B cell (primary cell): ENCODE data around the gene UFL1. TPM values are rescaled to one million over a fixed set of nuclear protein-coding genes. Genes with fewer than 3 reads are reported as not detected.

ENCODE experiments used
- ATAC-seq: fragments of 200-7000 bp; cut with Tn5 transposase; one replicate; pipeline ENCODE4 v1.10.0; 2021; ENCODE audit warnings: low read depth, mild to moderate bottlenecking, moderate number of reproducible peaks, moderate library complexity
- CTCF ChIA-PET: fragments of 350-600 bp; sonication (Branson Sonifier 250); formaldehyde crosslinking; loops from one replicate; lab custom pipeline; 2021; ENCODE audit warnings: antibody characterized with exemption, inconsistent platforms; lab: Charles Lee
- POLR2A ChIA-PET: fragments of 350-600 bp; sonication (Branson Sonifier 250); formaldehyde crosslinking; loops from one replicate; lab custom pipeline; 2021; ENCODE audit warnings: antibody characterized with exemption; lab: Charles Lee
- DNase-seq: peaks from one replicate; pipeline ENCODE4 v3.0.0; 2013
- H2AFZ ChIP-seq: 2 replicates; pipeline ENCODE4 v1.6.1; 2012; ENCODE audit warnings: mild to moderate bottlenecking, low read depth, low read length; ENCODE audit not compliant: insufficient read depth, poor library complexity, severe bottlenecking
- H3K27ac ChIP-seq, 2 donors: 1 replicate in 1 of 2; 2 replicates in 1 of 2; pipeline ENCODE4 v1.5.1; 2012 to 2013; ENCODE audit warnings: low read length in 2 of 2, mild to moderate bottlenecking in 2 of 2, moderate library complexity in 1 of 2
- H3K27me3 ChIP-seq, 4 experiments: fragments of 200-600 bp in 1 of 4; sonication (generic) in 1 of 4; replicated peaks in 1 of 4; 1 replicate in 2 of 4; 2 replicates in 2 of 4; pipeline versions ENCODE4 v1.6.1 to v1.7.0; 2013 to 2016; ENCODE audit warnings: low read length in 3 of 4, mild to moderate bottlenecking in 2 of 4, mixed read lengths in 1 of 4, moderate library complexity in 1 of 4; ENCODE audit not compliant: insufficient read depth in 4 of 4, control insufficient read depth in 3 of 4; ENCODE audit errors: control extremely low read depth in 1 of 4
- H3K36me3 ChIP-seq, 2 experiments: replicated peaks in 1 of 2; 1 replicate in 1 of 2; 2 replicates in 1 of 2; pipeline versions ENCODE4 v1.6.1 to v1.7.1; 2013; ENCODE audit warnings: low read length in 1 of 2; ENCODE audit not compliant: insufficient read depth in 2 of 2, control insufficient read depth in 1 of 2; ENCODE audit errors: control extremely low read depth in 1 of 2, extremely low read depth in 1 of 2
- H3K4me1 ChIP-seq, 2 donors: fragments of 200-600 bp in 1 of 2; sonication (generic) in 1 of 2; 1 replicate in 1 of 2; 2 replicates in 1 of 2; pipeline versions ENCODE4 v1.5.1 to v1.6.1; 2013 to 2017; ENCODE audit warnings: low read length in 2 of 2; ENCODE audit not compliant: control insufficient read depth in 2 of 2, insufficient read depth in 2 of 2
- H3K4me2 ChIP-seq: replicated peaks from 2 replicates; pipeline ENCODE3; 2012; ENCODE audit warnings: mild to moderate bottlenecking, low read depth, low read length; ENCODE audit not compliant: poor library complexity, severe bottlenecking
- H3K4me3 ChIP-seq, 5 experiments: fragments of 200-600 bp in 1 of 5; sonication (generic) in 1 of 5; 1 replicate in 3 of 5; 2 replicates in 2 of 5; pipeline versions ENCODE4 v1.5.1 to v1.7.0; 2011 to 2016; ENCODE audit warnings: low read length in 4 of 5, mild to moderate bottlenecking in 4 of 5, low read depth in 2 of 5, control low read depth in 1 of 5, moderate library complexity in 1 of 5; ENCODE audit not compliant: insufficient read depth in 1 of 5; ENCODE audit errors: control extremely low read depth in 1 of 5, extremely low read depth in 1 of 5
- H3K79me2 ChIP-seq: fragments of 200-600 bp; sonication (generic); one replicate; pipeline ENCODE4 v1.6.0; 2016; ENCODE audit warnings: low read length; ENCODE audit not compliant: control insufficient read depth, insufficient read depth
- H3K9ac ChIP-seq: fragments of 200-600 bp; sonication (generic); 2 replicates; pipeline ENCODE4 v1.6.1; 2017; ENCODE audit warnings: mild to moderate bottlenecking, low read length, moderate library complexity
- H3K9me3 ChIP-seq, 3 donors: one replicate each; pipeline versions ENCODE4 v1.6.1 to v1.7.1; 2013; ENCODE audit warnings: low read length in 2 of 3; ENCODE audit not compliant: control insufficient read depth in 2 of 3, insufficient read depth in 1 of 3; ENCODE audit errors: control extremely low read depth in 1 of 3
- H4K20me1 ChIP-seq: 2 replicates; pipeline ENCODE4 v1.6.0; 2012; ENCODE audit warnings: mild to moderate bottlenecking, low read length; ENCODE audit not compliant: insufficient read depth, control insufficient read depth, poor library complexity, severe bottlenecking
- H3K27ac Mint-ChIP-seq: one replicate; pipeline ENCODE4 v1.8.0; 2021; ENCODE audit warnings: mixed read lengths
- H3K27me3 Mint-ChIP-seq: one replicate; pipeline ENCODE4 v1.8.0; 2021; ENCODE audit warnings: mixed read lengths
- H3K4me1 Mint-ChIP-seq: one replicate; pipeline ENCODE4 v1.8.0; 2021; ENCODE audit warnings: mixed read lengths
- H3K4me3 Mint-ChIP-seq: one replicate; pipeline ENCODE4 v1.8.0; 2021; ENCODE audit warnings: mixed read lengths
- H3K9me3 Mint-ChIP-seq: one replicate; pipeline ENCODE4 v1.8.0; 2022; ENCODE audit warnings: mixed read lengths; ENCODE audit not compliant: insufficient read depth
- EZH2 ChIP-seq: IDR thresholded peaks from 2 replicates; pipeline ENCODE4 v1.6.1; 2012; ENCODE audit warnings: borderline replicate concordance, low read depth, mild to moderate bottlenecking, moderate library complexity, low read length; ENCODE audit not compliant: insufficient read depth, poor library complexity, severe bottlenecking
- WGBS: methylation state at CpG from one replicate; pipeline ENCODE4 v1.1.5; 2013; ENCODE audit warnings: missing lambda C conversion rate; ENCODE audit not compliant: insufficient coverage; 5-methylcytosine and 5-hydroxymethylcytosine counted together
- intact Hi-C: fragments of 100-400 bp; cut with micrococcal nuclease; formaldehyde crosslinking; loops from one replicate; pipeline ENCODE4 v1.10.0; 2022
- polyA plus RNA-seq: library from polyadenylated mRNA; depleted of rRNA; stranded (reverse); fragments of >200 nt; gene quantifications from 2 replicates; pipeline ENCODE4 v1.2.3, GENCODE V29; 2012
- total RNA-seq, 2 donors: library from RNA; stranded (reverse); fragments of 120-200 nt in 1 of 2; gene quantifications; 1 replicate in 1 of 2; 2 replicates in 1 of 2; pipeline versions ENCODE4 v1.2.3 to v1.2.4, GENCODE V29; 2013 to 2022
- TF ChIP-seq, protein P1 (sequence below): fragments of 200-600 bp; IDR thresholded peaks from one replicate; pipeline ENCODE4 v1.8.0; 2022; ENCODE audit warnings: antibody characterized with exemption, mild to moderate bottlenecking

UFL1 gene
- total and polyA plus RNA-seq, 2 donors (not counting 1 experiment from before 2014, with no cell fraction given), result 6.2 to 25.0 TPM

DNA sequence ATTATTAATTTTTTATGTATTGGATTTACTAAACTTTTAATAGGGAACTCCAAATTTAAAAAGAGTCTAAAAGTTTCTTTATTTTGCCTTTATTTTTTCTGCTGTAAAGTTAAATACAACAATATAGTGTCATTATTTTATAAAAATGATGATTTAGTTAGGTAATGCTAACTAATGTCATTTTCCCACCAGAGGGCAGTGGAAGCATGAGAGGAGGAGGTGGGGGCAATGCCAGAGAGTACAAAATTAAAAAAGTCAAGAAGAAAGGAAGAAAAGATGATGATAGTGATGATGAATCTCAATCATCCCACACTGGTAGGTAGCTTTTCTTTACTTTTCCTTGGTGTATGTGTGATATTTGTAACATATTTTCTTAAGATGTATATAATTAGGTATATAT lies 21.1 kb downstream of the UFL1 start:
- TF ChIP-seq, protein P1, sequence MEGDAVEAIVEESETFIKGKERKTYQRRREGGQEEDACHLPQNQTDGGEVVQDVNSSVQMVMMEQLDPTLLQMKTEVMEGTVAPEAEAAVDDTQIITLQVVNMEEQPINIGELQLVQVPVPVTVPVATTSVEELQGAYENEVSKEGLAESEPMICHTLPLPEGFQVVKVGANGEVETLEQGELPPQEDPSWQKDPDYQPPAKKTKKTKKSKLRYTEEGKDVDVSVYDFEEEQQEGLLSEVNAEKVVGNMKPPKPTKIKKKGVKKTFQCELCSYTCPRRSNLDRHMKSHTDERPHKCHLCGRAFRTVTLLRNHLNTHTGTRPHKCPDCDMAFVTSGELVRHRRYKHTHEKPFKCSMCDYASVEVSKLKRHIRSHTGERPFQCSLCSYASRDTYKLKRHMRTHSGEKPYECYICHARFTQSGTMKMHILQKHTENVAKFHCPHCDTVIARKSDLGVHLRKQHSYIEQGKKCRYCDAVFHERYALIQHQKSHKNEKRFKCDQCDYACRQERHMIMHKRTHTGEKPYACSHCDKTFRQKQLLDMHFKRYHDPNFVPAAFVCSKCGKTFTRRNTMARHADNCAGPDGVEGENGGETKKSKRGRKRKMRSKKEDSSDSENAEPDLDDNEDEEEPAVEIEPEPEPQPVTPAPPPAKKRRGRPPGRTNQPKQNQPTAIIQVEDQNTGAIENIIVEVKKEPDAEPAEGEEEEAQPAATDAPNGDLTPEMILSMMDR, result peak; percentile 49
- TF ChIP-seq EZH2, result no peak
- no peaks in the 10 kb centered on the region for H3K4me1 Mint-ChIP-seq
- DNase-seq (peak; percentile 21), ATAC-seq (no peak)
- Histone ChIP-seq H3K9ac (no peak overlapping the region), H3K27me3 (no peaks in the 10 kb centered on the region), H3K4me1 (no peaks in the 10 kb centered on the region), H3K4me2 (no peak overlapping the region), H2AFZ (no peak overlapping the region), H3K27ac (no peak overlapping the region), H3K79me2 (no peaks in the 10 kb centered on the region), H3K36me3 (peaks cover 9 to 53% of the 10 kb centered on the region in 2 experiments), H4K20me1 (no peaks in the 10 kb centered on the region), H3K9me3 (no peaks in the 10 kb centered on the region), H3K4me3 (no peak overlapping the region)
- no peaks in the 10 kb centered on the region for H3K27me3 Mint-ChIP-seq
- no peak overlapping the region for H3K27ac Mint-ChIP-seq
- intact Hi-C loops, result loop anchor here (2.0 kb wide), 1 partner anchor 516 kb away; no protein-coding TSS in a partner anchor
- CTCF ChIA-PET, result interaction anchor here (1.1 kb wide), 1 partner anchor 517 kb away, joined by 3 read pairs; no protein-coding TSS in a partner anchor
- POLR2A ChIA-PET, result no interaction called here
- H3K9me3 Mint-ChIP-seq, result no peaks in the 10 kb centered on the region
- H3K4me3 Mint-ChIP-seq, result no peak overlapping the region

DNA sequence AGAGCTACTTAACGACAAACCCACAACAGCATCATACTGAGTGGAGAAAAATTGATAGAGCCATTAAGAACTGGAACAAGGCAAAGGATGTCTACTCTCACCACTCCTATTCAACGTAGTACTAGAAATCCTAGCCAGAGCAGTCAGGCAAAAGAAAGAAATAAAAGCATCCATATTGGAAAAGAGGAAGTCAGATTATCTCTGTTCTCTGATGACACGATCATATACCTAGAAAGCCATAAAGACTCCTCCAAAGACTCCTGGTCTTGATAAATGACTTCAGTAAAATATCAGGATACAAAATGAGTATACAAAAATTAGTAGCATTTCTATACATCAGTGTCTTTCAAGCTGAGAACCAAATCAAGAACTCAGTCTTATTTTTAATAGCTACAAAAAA lies 24.3 kb downstream of the UFL1 start:
- Mint-ChIP-seq H3K9me3 (no peaks in the 10 kb centered on the region), H3K27me3 (no peaks in the 10 kb centered on the region), H3K4me1 (no peaks in the 10 kb centered on the region), H3K4me3 (no peak overlapping the region), H3K27ac (no peak overlapping the region)
- Histone ChIP-seq H3K27ac (no peak overlapping the region), H4K20me1 (no peaks in the 10 kb centered on the region), H3K79me2 (no peaks in the 10 kb centered on the region), H3K4me2 (no peak overlapping the region), H2AFZ (no peak overlapping the region), H3K9ac (no peak overlapping the region), H3K4me1 (no peaks in the 10 kb centered on the region), H3K9me3 (no peaks in the 10 kb centered on the region), H3K27me3 (no peaks in the 10 kb centered on the region), H3K36me3 (peaks cover 1 to 39% of the 10 kb centered on the region in 2 experiments), H3K4me3 (no peak overlapping the region)
- no peak for TF ChIP-seq EZH2
- TF ChIP-seq, protein P1, result no peak
- POLR2A ChIA-PET, result no interaction called here
- intact Hi-C loops, result no loop called here
- CTCF ChIA-PET, result no interaction called here
- ATAC-seq, result no peak
- WGBS, result no CpG with 5 or more reads among the region's 3 CpGs
- DNase-seq, result no peak
